ENCODE data around the gene PAX7.

DNA sequence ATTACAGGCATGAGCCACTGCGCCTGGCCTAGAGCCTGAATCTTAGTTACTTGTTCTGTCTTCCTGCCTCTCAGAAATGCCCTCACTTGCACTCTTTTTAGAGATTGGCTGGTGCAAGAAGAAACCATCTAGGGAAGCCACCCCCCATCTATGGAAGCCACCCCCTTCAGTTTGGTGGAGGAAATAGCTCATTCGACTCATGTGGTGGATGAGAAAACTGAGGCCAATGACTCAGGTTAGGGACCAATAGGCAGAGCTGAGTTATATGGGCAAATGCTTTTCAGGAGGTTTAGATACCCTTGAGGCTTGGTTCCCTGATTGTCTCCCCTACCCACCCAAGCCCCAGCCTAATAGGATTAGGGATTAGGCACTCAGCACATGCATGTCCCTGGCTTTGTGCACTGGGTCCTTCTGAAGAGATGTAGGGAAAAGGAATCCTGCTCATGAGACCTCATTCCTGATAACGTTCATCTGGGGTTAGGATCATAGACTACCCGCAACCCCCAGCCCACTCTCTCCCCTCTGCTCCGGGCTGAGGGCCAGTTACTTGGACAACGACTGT is 77.1 kb downstream of the PAX7 start:
- TF ChIP-seq, protein P1, sequence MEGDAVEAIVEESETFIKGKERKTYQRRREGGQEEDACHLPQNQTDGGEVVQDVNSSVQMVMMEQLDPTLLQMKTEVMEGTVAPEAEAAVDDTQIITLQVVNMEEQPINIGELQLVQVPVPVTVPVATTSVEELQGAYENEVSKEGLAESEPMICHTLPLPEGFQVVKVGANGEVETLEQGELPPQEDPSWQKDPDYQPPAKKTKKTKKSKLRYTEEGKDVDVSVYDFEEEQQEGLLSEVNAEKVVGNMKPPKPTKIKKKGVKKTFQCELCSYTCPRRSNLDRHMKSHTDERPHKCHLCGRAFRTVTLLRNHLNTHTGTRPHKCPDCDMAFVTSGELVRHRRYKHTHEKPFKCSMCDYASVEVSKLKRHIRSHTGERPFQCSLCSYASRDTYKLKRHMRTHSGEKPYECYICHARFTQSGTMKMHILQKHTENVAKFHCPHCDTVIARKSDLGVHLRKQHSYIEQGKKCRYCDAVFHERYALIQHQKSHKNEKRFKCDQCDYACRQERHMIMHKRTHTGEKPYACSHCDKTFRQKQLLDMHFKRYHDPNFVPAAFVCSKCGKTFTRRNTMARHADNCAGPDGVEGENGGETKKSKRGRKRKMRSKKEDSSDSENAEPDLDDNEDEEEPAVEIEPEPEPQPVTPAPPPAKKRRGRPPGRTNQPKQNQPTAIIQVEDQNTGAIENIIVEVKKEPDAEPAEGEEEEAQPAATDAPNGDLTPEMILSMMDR (IDR thresholded peaks at IDR 0.05): no peak
- no peak for TF ChIP-seq POLR2A (IDR thresholded peaks at IDR 0.05; ENCODE audit: low read depth)
- TF ChIP-seq POLR2AphosphoS5 (IDR thresholded peaks at IDR 0.05): no peak
